ENCODE results near the gene ERCC5. TPM values are rescaled to one million over a fixed set of nuclear protein-coding genes. Genes with fewer than 3 reads are reported as not detected.

ERCC5 gene
- total RNA-seq, 2 donors from 2014 or later: 27.5 to 30.6 TPM

- no peak for ATAC-seq
- DNase-seq: no peak
- intact Hi-C loops (cut with DNase I): no loop called here
Observed at GRCh38 chr13:102836471-102836870, 9.4 kb upstream of the ERCC5 start.

- intact Hi-C loops (cut with DNase I): no loop called here
- no peak for ATAC-seq
- no peak for DNase-seq
Observed at GRCh38 chr13:102838273-102838672, 7.6 kb upstream of the ERCC5 start.

- DNase-seq (no peak), ATAC-seq (no peak)
- intact Hi-C loops (cut with DNase I): no loop called here
Observed at GRCh38 chr13:102838982-102839381, 6.8 kb upstream of the ERCC5 start.

GRCh38 chr13:102839462-102839861 is 6.4 kb upstream of the ERCC5 start:
- DNase-seq (no peak), ATAC-seq (peak; percentile 44 to 55)
- intact Hi-C loops (cut with DNase I): no loop called here

GRCh38 chr13:102845289-102845629 is 573 bp upstream of the ERCC5 start:
- DNase-seq (no peak), ATAC-seq (peak in 1 of 2 donors; percentile 34)
- intact Hi-C loops (cut with DNase I): loop anchor here in 1 of 2 donors (5.0 to 10.0 kb wide), 2 partner anchors 70 to 248 kb away; partner anchors contain the start of genes TEX30 and TPP2

GRCh38 chr13:102846261-102847015 is 606 bp downstream of the ERCC5 start:
- DNase-seq (peak; percentile 50), ATAC-seq (peak; percentile 24 to 57)
- intact Hi-C loops (cut with DNase I): loop anchor here in 1 of 2 donors (2.0 to 10.0 kb wide), 4 partner anchors 72 to 266 kb away; partner anchors contain the start of genes TEX30 and TPP2

- DNase-seq: no peak
- intact Hi-C loops (cut with DNase I): loop anchor here in 1 of 2 donors (2.0 to 10.0 kb wide), 4 partner anchors 73 to 267 kb away; partner anchors contain the start of genes TEX30 and TPP2
- no peak for ATAC-seq
Observed at GRCh38 chr13:102847272-102848234, 1.7 kb downstream of the ERCC5 start.

GRCh38 chr13:102848956-102849355 is 3.1 kb downstream of the ERCC5 start:
- ATAC-seq: no peak
- DNase-seq: no peak
- intact Hi-C loops (cut with DNase I): loop anchor here in 1 of 2 donors (5.0 to 10.0 kb wide), 2 partner anchors 74 to 252 kb away; partner anchors contain the start of genes TEX30 and TPP2

GRCh38 chr13:102852556-102852955 is 6.7 kb downstream of the ERCC5 start:
- ATAC-seq (no peak), DNase-seq (no peak)
- intact Hi-C loops (cut with DNase I): no loop called here

- DNase-seq: no peak
- no peak for ATAC-seq
- intact Hi-C loops (cut with DNase I): no loop called here
Observed at GRCh38 chr13:102854675-102855074, 8.8 kb downstream of the ERCC5 start.

GRCh38 chr13:102856557-102856956 is 10.7 kb downstream of the ERCC5 start:
- peak; percentile 30 to 84 for ATAC-seq
- peak; percentile 58 for DNase-seq
- intact Hi-C loops (cut with DNase I): no loop called here

- DNase-seq (no peak), ATAC-seq (no peak)
- intact Hi-C loops (cut with DNase I): no loop called here
Observed at GRCh38 chr13:102862624-102863210, 16.9 kb downstream of the ERCC5 start.

- no peak for DNase-seq
- ATAC-seq: peak; percentile 77 to 79
Observed at GRCh38 chr13:102863590-102863989, 17.8 kb downstream of the ERCC5 start.

GRCh38 chr13:102868366-102868936 is 22.6 kb downstream of the ERCC5 start:
- ATAC-seq: no peak
- intact Hi-C loops (cut with DNase I): no loop called here
- no peak for DNase-seq

More at GRCh38 chr13:102863590-102863989, 17.8 kb downstream of the ERCC5 start:
- intact Hi-C loops (cut with DNase I): no loop called here

- intact Hi-C loops (cut with DNase I): no loop called here
- ATAC-seq (peak; percentile 10 to 79), DNase-seq (no peak)
Observed at GRCh38 chr13:102869948-102870676, 24.3 kb downstream of the ERCC5 start.

- intact Hi-C loops (cut with DNase I): no loop called here
- ATAC-seq (peak; percentile 81), DNase-seq (peak; percentile 61)
Observed at GRCh38 chr13:102870677-102871415, 25.0 kb downstream of the ERCC5 start.

- DNase-seq (no peak), ATAC-seq (no peak)
- intact Hi-C loops (cut with DNase I): no loop called here
Observed at GRCh38 chr13:102872131-102872530, 26.3 kb downstream of the ERCC5 start.

- ATAC-seq (no peak), DNase-seq (no peak)
- intact Hi-C loops (cut with DNase I): no loop called here
Observed at GRCh38 chr13:102872531-102872930, 26.7 kb downstream of the ERCC5 start.

Data from left cardiac atrium (tissue), 4 donors.